GM12892 (cell line): ENCODE measurements around the gene AOC1.

Experiments used
- POLR2A ChIP-seq: IDR thresholded peaks from 2 replicates; pipeline ENCODE4 v1.6.1; 2011; ENCODE audit warnings: low read depth, low read length, control low read depth
- POLR2AphosphoS5 ChIP-seq: IDR thresholded peaks from 2 replicates; pipeline ENCODE4 v1.6.1; 2011; ENCODE audit warnings: low read depth, low read length, control low read depth
- TAF1 ChIP-seq: IDR thresholded peaks from 2 replicates; pipeline ENCODE4 v1.6.1; 2011; ENCODE audit warnings: low read depth, mild to moderate bottlenecking, control low read depth, low read length, borderline replicate concordance

DNA sequence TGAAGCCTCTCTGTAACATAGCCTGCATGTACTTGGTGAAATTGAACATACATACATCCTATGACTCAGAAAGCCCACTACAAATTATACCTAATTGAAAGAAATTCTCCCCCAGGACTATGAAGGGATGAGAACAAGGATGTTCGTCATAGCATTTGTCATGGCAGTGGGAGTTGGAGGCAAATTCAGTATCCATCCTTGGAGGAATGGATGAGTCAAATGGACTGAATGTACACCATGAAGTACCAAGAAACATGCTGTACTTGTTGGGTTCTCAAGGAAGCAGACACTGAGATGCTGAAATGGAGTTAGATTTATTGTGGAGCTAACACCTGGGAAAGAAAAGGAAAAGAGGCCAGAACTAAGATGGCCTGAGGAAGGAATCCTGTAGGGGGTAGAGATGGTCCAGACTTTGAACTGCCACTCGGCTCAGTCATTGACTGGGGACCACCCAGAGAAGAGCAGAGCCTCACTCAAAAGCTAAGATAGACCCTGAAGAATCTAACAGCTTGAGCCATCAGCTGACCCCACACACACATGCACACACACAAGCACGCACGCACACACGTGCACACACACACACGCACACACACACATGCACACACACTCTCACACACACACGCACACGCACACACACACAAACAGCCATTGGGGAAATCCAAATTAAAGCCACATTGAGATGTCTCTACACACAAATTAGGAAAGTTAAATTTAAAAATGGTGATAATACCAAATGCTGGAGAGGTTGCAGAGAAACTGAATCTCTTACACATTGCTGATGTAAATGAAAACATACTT is 22.3 kb downstream of the AOC1 start:
- TF ChIP-seq TAF1 (no peak), POLR2A (no peak), POLR2AphosphoS5 (no peak)
